ENCODE results near the gene MESP2. TPM values are rescaled to one million over a fixed set of nuclear protein-coding genes. Genes with fewer than 3 reads are reported as not detected.

The MESP2 gene
- polyA plus RNA-seq, 1 of the 3 experiments (the other 2 are of a cell fraction) = 0.31 TPM

GRCh38 chr15:89777782-89778380 is 1.7 kb downstream of the MESP2 start:
- H3K79me2 ChIP-seq (ENCODE audit: insufficient read depth) = no peaks in the 10 kb centered on the region
- POLR2A ChIA-PET = interaction anchor here (1.0 kb wide), 1 partner anchor 113 kb away, joined by 3 read pairs; no protein-coding TSS in a partner anchor
- no peak for TF ChIP-seq NRF1 (IDR thresholded peaks at IDR 0.05; ENCODE audit: low read depth, low read length)
- no peak for TF ChIP-seq TCF12 (IDR thresholded peaks at IDR 0.05)
- no peak for TF ChIP-seq POLR2AphosphoS5 (IDR thresholded peaks at IDR 0.05; ENCODE audit: low read depth, low read length)
- TF ChIP-seq RXRA (IDR thresholded peaks at IDR 0.05; ENCODE audit: borderline replicate concordance, low read depth) = no peak
- TF ChIP-seq GATA2 (CRISPR knock-in tag; IDR thresholded peaks at IDR 0.05) = no peak
- no peak for TF ChIP-seq MAX (IDR thresholded peaks at IDR 0.05; ENCODE audit: low read depth)
- no peak for TF ChIP-seq MXI1 (IDR thresholded peaks at IDR 0.05; ENCODE audit: low read depth, low read length)
- no peak for TF ChIP-seq IRF3 (IDR thresholded peaks at IDR 0.05; ENCODE audit: low read depth, low read length)
- TF ChIP-seq RFX5 (IDR thresholded peaks at IDR 0.05; ENCODE audit: low read length) = no peak
- TF ChIP-seq FOXJ3 (CRISPR knock-in tag; IDR thresholded peaks at IDR 0.05) = no peak
- no peak for TF ChIP-seq RAD21 (IDR thresholded peaks at IDR 0.05; ENCODE audit: low read length)
- no peak for TF ChIP-seq ELF1 (IDR thresholded peaks at IDR 0.05)
- TF ChIP-seq JUND (IDR thresholded peaks at IDR 0.05) = no peak
- TF ChIP-seq SIN3A (IDR thresholded peaks at IDR 0.05; ENCODE audit: borderline replicate concordance, low read depth, low read length) = no peak
- TF ChIP-seq USF1 (IDR thresholded peaks at IDR 0.05; ENCODE audit: borderline replicate concordance, low read depth) = no peak
- no peaks in the 10 kb centered on the region for H3K36me3 ChIP-seq (replicated peaks in 1 of 2; ENCODE audit: control insufficient read depth in 1 of 2, insufficient read depth in 2 of 2, low read length in 1 of 2)
- H3K9ac ChIP-seq = no peak overlapping the region
- no peaks in the 10 kb centered on the region for H3K27me3 ChIP-seq (ENCODE audit: insufficient read depth)
- H3K27ac ChIP-seq (ENCODE audit: low read depth in 2 of 2, low read length in 1 of 2) = no peak overlapping the region
- CTCF ChIA-PET = interaction anchor here (0.7 to 7.6 kb wide), 9 partner anchors 10 to 99 kb away, joined by 3 to 61 read pairs (median 5); no protein-coding TSS in a partner anchor
- peak; percentile 67 for DNase-seq
- H3K4me2 ChIP-seq = no peak overlapping the region
- H4K20me1 ChIP-seq (ENCODE audit: insufficient read depth) = no peaks in the 10 kb centered on the region
- H3K9me2 ChIP-seq = no peaks in the 10 kb centered on the region
- H3K4me1 ChIP-seq (ENCODE audit: control insufficient read depth in 1 of 2, insufficient read depth in 2 of 2, low read depth in 1 of 2, low read length in 1 of 2) = peaks cover 0 to 6% of the 10 kb centered on the region in 2 experiments; a peak in 1 of 4 replicates
- H3K4me3 ChIP-seq (ENCODE audit: low read depth in 2 of 2, low read length in 1 of 2) = no peak overlapping the region
- 88% methylated on average over 2 of the region's 10 CpGs for WGBS (ENCODE audit: low lambda C conversion rate)
- no peaks in the 10 kb centered on the region for H3K9me3 ChIP-seq
- H3F3A ChIP-seq (replicated peaks; ENCODE audit: insufficient read depth) = peaks cover 5% of the 10 kb centered on the region
- H2AFZ ChIP-seq (ENCODE audit: low read depth) = no peak overlapping the region

- no peaks in the 10 kb centered on the region for H3K27me3 ChIP-seq (ENCODE audit: insufficient read depth)
- POLR2A ChIA-PET = no interaction called here
- no peak overlapping the region for H3K27ac ChIP-seq (ENCODE audit: low read depth in 2 of 2, low read length in 1 of 2)
- no peaks in the 10 kb centered on the region for H3K9me3 ChIP-seq
- peaks cover 5% of the 10 kb centered on the region for H3F3A ChIP-seq (replicated peaks; ENCODE audit: insufficient read depth)
- no peak for DNase-seq
- H3K4me2 ChIP-seq = no peak overlapping the region
- no peaks in the 10 kb centered on the region for H3K36me3 ChIP-seq (replicated peaks in 1 of 2; ENCODE audit: control insufficient read depth in 1 of 2, insufficient read depth in 2 of 2, low read length in 1 of 2)
- TF ChIP-seq RFX5 (IDR thresholded peaks at IDR 0.05; ENCODE audit: low read length) = no peak
- H3K79me2 ChIP-seq (ENCODE audit: insufficient read depth) = no peaks in the 10 kb centered on the region
- H3K9me2 ChIP-seq = no peaks in the 10 kb centered on the region
- CTCF ChIA-PET = interaction anchor here (1.8 to 7.6 kb wide), 4 partner anchors 18 to 98 kb away, joined by 5 to 61 read pairs (median 8); no protein-coding TSS in a partner anchor
- WGBS (ENCODE audit: low lambda C conversion rate) = 100% methylated on average over 3 of the region's 4 CpGs
- no peak overlapping the region for H3K9ac ChIP-seq
- no peak overlapping the region for H3K4me3 ChIP-seq (ENCODE audit: low read depth in 2 of 2, low read length in 1 of 2)
- H3K4me1 ChIP-seq (ENCODE audit: control insufficient read depth in 1 of 2, insufficient read depth in 2 of 2, low read depth in 1 of 2, low read length in 1 of 2) = peaks cover 0 to 6% of the 10 kb centered on the region in 2 experiments; a peak in 1 of 4 replicates
- H4K20me1 ChIP-seq (ENCODE audit: insufficient read depth) = no peaks in the 10 kb centered on the region
- H2AFZ ChIP-seq (ENCODE audit: low read depth) = no peak overlapping the region
Observed at GRCh38 chr15:89778861-89779260, 2.7 kb downstream of the MESP2 start.

Data from SK-N-SH (cell line).